SK-N-MC (cell line): ENCODE data around the gene BAZ2A.

ENCODE experiments used
- EZH2 ChIP-seq: fragments of 200-600 bp; sonication (generic); IDR thresholded peaks from one replicate; pipeline ENCODE4 v1.6.1; 2017; ENCODE audit warnings: antibody characterized with exemption
- POLR2AphosphoS5 ChIP-seq: IDR thresholded peaks from 2 replicates; pipeline ENCODE4 v1.6.1; 2012; ENCODE audit warnings: mild to moderate bottlenecking, low read depth, low read length, borderline replicate concordance

- TF ChIP-seq EZH2, result no peak
- no peak for TF ChIP-seq POLR2AphosphoS5
These were observed 39.8 kb downstream of the BAZ2A start for GRCh38 chr12:56590237-56590830.
